Neural cell (in vitro differentiated cells): Measurements from ENCODE around the gene MTCH1. TPM values are rescaled to one million over a fixed set of nuclear protein-coding genes. Genes with fewer than 3 reads are reported as not detected.

ENCODE experiments used
- H2AFZ ChIP-seq: fragments of 200-600, 300-800 bp; sonication (generic), shearing (Covaris generic); 2 replicates; pipeline ENCODE4 v1.6.0; 2014; ENCODE audit warnings: low read depth, mild to moderate bottlenecking, antibody characterized with exemption, low read length, moderate library complexity
- H3F3A ChIP-seq: fragments of 200-600 bp; shearing (Covaris generic); 2 replicates; pipeline ENCODE4 v1.6.1; 2016; ENCODE audit warnings: mild to moderate bottlenecking, moderate library complexity, mixed read lengths, antibody characterized with exemption, low read length; ENCODE audit not compliant: insufficient read depth, poor library complexity, severe bottlenecking
- H3K27ac ChIP-seq: fragments of 200-600, 300-800 bp; sonication (generic), shearing (Covaris generic); 2 replicates; pipeline ENCODE4 v1.5.1; 2014; ENCODE audit warnings: mild to moderate bottlenecking, low read length, moderate library complexity
- H3K27me3 ChIP-seq: fragments of 300-800, 200-600 bp; sonication (generic), shearing (Covaris generic); 2 replicates; pipeline ENCODE4 v1.6.0; 2014; ENCODE audit warnings: mild to moderate bottlenecking, low read depth, low read length, moderate library complexity; ENCODE audit not compliant: insufficient read depth
- H3K36me3 ChIP-seq: fragments of 300-800, 200-600 bp; sonication (generic), shearing (Covaris generic); 2 replicates; pipeline ENCODE4 v1.5.1; 2014; ENCODE audit warnings: mild to moderate bottlenecking, antibody characterized with exemption, low read length, moderate library complexity; ENCODE audit not compliant: insufficient read depth
- H3K4me2 ChIP-seq: fragments of 300-800, 200-600 bp; sonication (generic), shearing (Covaris generic); 2 replicates; pipeline ENCODE4 v1.6.0; 2014; ENCODE audit warnings: mild to moderate bottlenecking, low read length
- H3K4me3 ChIP-seq: fragments of 300-800, 200-600 bp; sonication (generic), shearing (Covaris generic); 2 replicates; pipeline ENCODE4 v1.5.1; 2014; ENCODE audit warnings: mild to moderate bottlenecking, low read length, moderate library complexity
- H3K79me2 ChIP-seq: fragments of 200-600 bp; shearing (Covaris generic); replicated peaks from 2 replicates; pipeline ENCODE4 v1.6.0; 2014; ENCODE audit warnings: mild to moderate bottlenecking, low read length, moderate library complexity; ENCODE audit not compliant: insufficient read depth
- H3K9ac ChIP-seq: fragments of 300-800, 200-600 bp; sonication (generic), shearing (Covaris generic); 2 replicates; pipeline ENCODE4 v1.6.1; 2016; ENCODE audit warnings: mild to moderate bottlenecking, low read length, mixed read lengths
- H3K9me2 ChIP-seq: fragments of 200-600 bp; shearing (Covaris generic); 2 replicates; pipeline ENCODE4 v1.6.1; 2016; ENCODE audit warnings: mild to moderate bottlenecking, low read length, mixed read lengths; ENCODE audit not compliant: insufficient read depth
- H3K9me3 ChIP-seq: fragments of 200-600, 300-800 bp; sonication (generic), shearing (Covaris generic); 2 replicates; pipeline ENCODE4 v1.6.1; 2016; ENCODE audit warnings: mild to moderate bottlenecking, mixed run types, low read length, moderate library complexity, mixed read lengths
- H4K20me1 ChIP-seq: fragments of 200-600 bp; shearing (Covaris generic); 2 replicates; pipeline ENCODE4 v1.6.1; 2016; ENCODE audit warnings: mild to moderate bottlenecking, mixed run types; ENCODE audit not compliant: insufficient read depth
- CTCF ChIP-seq: fragments of 450-650 bp; IDR thresholded peaks from 2 replicates; pipeline ENCODE4 v1.5.1; 2014; ENCODE audit warnings: antibody characterized with exemption, mild to moderate bottlenecking, moderate library complexity; ENCODE audit not compliant: poor library complexity, severe bottlenecking
- EP300 ChIP-seq: fragments of 450-650 bp; conservative IDR thresholded peaks from 2 replicates; pipeline ENCODE4 v1.6.1; 2014; ENCODE audit warnings: antibody characterized with exemption, mild to moderate bottlenecking, moderate library complexity; ENCODE audit not compliant: poor library complexity, severe bottlenecking
- EZH2 ChIP-seq: fragments of 200-600, 300-800 bp; shearing (Covaris generic), sonication (generic); IDR thresholded peaks from 2 replicates; pipeline ENCODE4 v1.6.1; 2014; ENCODE audit warnings: antibody characterized with exemption, low read length, borderline replicate concordance, mild to moderate bottlenecking; ENCODE audit not compliant: insufficient read depth, poor library complexity, severe bottlenecking
- MXI1 ChIP-seq: fragments of 450-650 bp; conservative IDR thresholded peaks from 2 replicates; pipeline ENCODE4 v1.6.1; 2014; ENCODE audit warnings: antibody characterized with exemption, mild to moderate bottlenecking; ENCODE audit not compliant: poor library complexity, severe bottlenecking
- POLR2AphosphoS5 ChIP-seq: IDR thresholded peaks from 2 replicates; pipeline ENCODE4 v1.6.1; 2012
- RAD21 ChIP-seq: fragments of 450-650 bp; conservative IDR thresholded peaks from 2 replicates; pipeline ENCODE4 v1.6.1; 2014; ENCODE audit warnings: antibody characterized with exemption, mild to moderate bottlenecking, moderate library complexity
- REST ChIP-seq: IDR thresholded peaks from 2 replicates; pipeline ENCODE4 v1.6.1; 2012; ENCODE audit warnings: borderline replicate concordance
- SMC3 ChIP-seq: fragments of 450-650 bp; conservative IDR thresholded peaks from 2 replicates; pipeline ENCODE4 v1.6.1; 2014; ENCODE audit warnings: antibody characterized with exemption, mild to moderate bottlenecking, moderate library complexity; ENCODE audit not compliant: poor library complexity
- TAF1 ChIP-seq: IDR thresholded peaks from 2 replicates; pipeline ENCODE4 v1.6.1; 2012; ENCODE audit warnings: low read depth
- polyA plus RNA-seq: library from polyadenylated mRNA; depleted of rRNA; stranded (reverse); fragments of >200 nt; gene quantifications from 2 replicates; pipeline ENCODE4 v1.2.3, GENCODE V29; 2014

The MTCH1 gene
- polyA plus RNA-seq, 1 donor from 2014 or later: 217 TPM

DNA sequence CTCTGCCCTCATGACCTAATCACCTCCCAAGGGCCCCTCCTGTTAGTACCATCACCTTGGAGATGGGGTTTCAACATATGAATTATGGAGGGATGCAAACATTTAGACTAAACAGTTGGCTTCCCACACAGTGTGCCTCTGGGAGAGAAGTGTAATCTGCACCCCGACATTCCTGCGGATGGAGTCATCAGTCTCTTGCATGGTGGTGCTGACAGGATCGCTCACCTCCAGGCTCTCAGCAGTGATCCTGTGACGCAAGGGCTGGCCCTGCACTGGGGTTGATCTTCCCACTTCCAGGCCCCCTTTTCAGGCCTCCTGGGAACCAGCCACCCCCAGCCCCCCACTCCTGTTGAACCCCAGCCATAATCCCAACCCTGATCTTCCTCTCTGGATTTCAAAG is 47.5 kb downstream of the MTCH1 start:
- Histone ChIP-seq H3K4me3 (no peak overlapping the region), H3K9ac (no peak overlapping the region), H3K27ac (no peak overlapping the region), H3K9me3 (no peaks in the 10 kb centered on the region), H3K36me3 (no peaks in the 10 kb centered on the region), H3K27me3 (no peaks in the 10 kb centered on the region), H3K79me2 (no peaks in the 10 kb centered on the region), H4K20me1 (no peaks in the 10 kb centered on the region), H3K9me2 (no peaks in the 10 kb centered on the region), H3F3A (no peaks in the 10 kb centered on the region), H3K4me2 (no peak overlapping the region), H2AFZ (no peak overlapping the region)
- TF ChIP-seq EP300: no peak
- TF ChIP-seq RAD21: no peak

GRCh38 chr6:36937896-36938295 is 48.1 kb downstream of the MTCH1 start:
- Histone ChIP-seq H3K4me3 (no peak overlapping the region), H3K9me3 (no peaks in the 10 kb centered on the region), H3K27me3 (no peaks in the 10 kb centered on the region), H3K79me2 (no peaks in the 10 kb centered on the region), H3K36me3 (no peaks in the 10 kb centered on the region), H3K27ac (no peak overlapping the region), H3F3A (no peaks in the 10 kb centered on the region), H2AFZ (no peak overlapping the region), H3K9ac (no peak overlapping the region), H4K20me1 (no peaks in the 10 kb centered on the region), H3K9me2 (no peaks in the 10 kb centered on the region), H3K4me2 (no peak overlapping the region)
- no peak for TF ChIP-seq TAF1
- TF ChIP-seq MXI1: no peak
- no peak for TF ChIP-seq POLR2AphosphoS5
- TF ChIP-seq RAD21: no peak

- TF ChIP-seq SMC3 (no peak), RAD21 (no peak), EP300 (no peak), TAF1 (no peak)
- no peak overlapping the region for H3K9ac ChIP-seq
Observed at GRCh38 chr6:36936824-36937223, 49.2 kb downstream of the MTCH1 start.

DNA sequence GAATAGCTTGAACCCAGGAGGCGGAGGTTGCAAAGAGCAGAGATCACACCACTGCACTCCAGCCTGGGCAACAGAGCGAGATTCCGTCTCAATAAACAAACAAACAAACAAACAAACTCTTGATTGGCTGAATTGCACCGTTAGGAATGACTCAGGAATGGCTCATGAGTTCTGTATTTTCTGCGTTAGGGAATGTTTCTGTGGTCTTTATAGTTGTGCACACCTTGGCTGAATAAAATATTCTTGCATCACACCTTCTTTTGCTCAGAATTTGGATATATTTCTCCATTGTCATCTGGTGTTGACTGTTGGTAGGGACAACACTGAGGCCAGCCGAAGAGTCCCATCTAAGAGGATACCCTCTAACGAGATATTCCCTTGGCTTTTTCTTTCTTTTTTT is 51.1 kb downstream of the MTCH1 start:
- no peaks in the 10 kb centered on the region for H3K9me2 ChIP-seq
- H3K36me3 ChIP-seq: no peaks in the 10 kb centered on the region
- no peaks in the 10 kb centered on the region for H3K27me3 ChIP-seq
- no peaks in the 10 kb centered on the region for H3K79me2 ChIP-seq
- no peaks in the 10 kb centered on the region for H4K20me1 ChIP-seq
- H3K4me3 ChIP-seq: no peak overlapping the region
- H2AFZ ChIP-seq: no peak overlapping the region
- H3K27ac ChIP-seq: no peak overlapping the region
- no peak overlapping the region for H3K9ac ChIP-seq
- TF ChIP-seq EZH2: no peak
- no peak for TF ChIP-seq SMC3
- TF ChIP-seq POLR2AphosphoS5: no peak
- TF ChIP-seq CTCF: no peak
- TF ChIP-seq REST: no peak
- no peak for TF ChIP-seq RAD21
- no peak for TF ChIP-seq EP300
- no peak for TF ChIP-seq MXI1
- TF ChIP-seq TAF1: no peak
- H3F3A ChIP-seq: no peaks in the 10 kb centered on the region
- H3K4me2 ChIP-seq: no peak overlapping the region
- H3K9me3 ChIP-seq: no peaks in the 10 kb centered on the region

More at GRCh38 chr6:36936824-36937223, 49.2 kb downstream of the MTCH1 start:
- Histone ChIP-seq H2AFZ (no peak overlapping the region), H3K9me3 (no peaks in the 10 kb centered on the region), H3K27ac (no peak overlapping the region), H3K27me3 (no peaks in the 10 kb centered on the region), H3K4me2 (no peak overlapping the region), H3K9me2 (no peaks in the 10 kb centered on the region), H4K20me1 (no peaks in the 10 kb centered on the region), H3F3A (no peaks in the 10 kb centered on the region), H3K36me3 (no peaks in the 10 kb centered on the region), H3K79me2 (no peaks in the 10 kb centered on the region), H3K4me3 (no peak overlapping the region)
